Lower leg skin (tissue), 4 donors: ENCODE results near the gene NETO2. TPM values are rescaled to one million over a fixed set of nuclear protein-coding genes. Genes with fewer than 3 reads are reported as not detected.

Experiments
- DNase-seq, 2 donors: peaks; one replicate each; pipeline ENCODE4 v3.0.0-alpha.2; 2019; ENCODE audit warnings: low spot score in 2 of 2
- H3K4me3 ChIP-seq: fragments of 200-600 bp; sonication (generic); 2 replicates; pipeline ENCODE4 v1.5.1; 2017; ENCODE audit warnings: mild to moderate bottlenecking, low read depth; ENCODE audit not compliant: poor library complexity, severe bottlenecking
- POLR2A ChIP-seq, 2 donors: fragments of 450-650 bp; IDR thresholded peaks; one replicate each; pipeline ENCODE4 v1.6.1; 2016 to 2017; ENCODE audit warnings: antibody characterized with exemption in 2 of 2, mild to moderate bottlenecking in 1 of 2, moderate library complexity in 1 of 2
- WGBS, 2 donors: methylation state at CpG; one replicate each; pipeline ENCODE4 v1.1.5; 2018; 5-methylcytosine and 5-hydroxymethylcytosine counted together
- intact Hi-C: fragments of 100-400 bp; cut with DNase I; formaldehyde crosslinking; loops from one replicate; pipeline ENCODE4 v1.15.0; 2023; ENCODE audit warnings: low total_unique reads
- total RNA-seq, 4 donors: library from RNA; depleted of rRNA; stranded (reverse); fragments of >200 nt; gene quantifications; one replicate each; pipeline ENCODE4 v1.1.0, GENCODE V29; 2016
- TF ChIP-seq, protein P1 (sequence below), 3 donors: fragments of 450-650 bp; IDR thresholded peaks; one replicate each; pipeline ENCODE4 v1.5.1; 2016; ENCODE audit warnings: antibody characterized with exemption in 3 of 3, mild to moderate bottlenecking in 3 of 3, moderate library complexity in 2 of 3

Gene NETO2
- total RNA-seq, 4 donors from 2014 or later, result 0.37 to 2.2 (median 1.1) TPM; not detected in 1

DNA sequence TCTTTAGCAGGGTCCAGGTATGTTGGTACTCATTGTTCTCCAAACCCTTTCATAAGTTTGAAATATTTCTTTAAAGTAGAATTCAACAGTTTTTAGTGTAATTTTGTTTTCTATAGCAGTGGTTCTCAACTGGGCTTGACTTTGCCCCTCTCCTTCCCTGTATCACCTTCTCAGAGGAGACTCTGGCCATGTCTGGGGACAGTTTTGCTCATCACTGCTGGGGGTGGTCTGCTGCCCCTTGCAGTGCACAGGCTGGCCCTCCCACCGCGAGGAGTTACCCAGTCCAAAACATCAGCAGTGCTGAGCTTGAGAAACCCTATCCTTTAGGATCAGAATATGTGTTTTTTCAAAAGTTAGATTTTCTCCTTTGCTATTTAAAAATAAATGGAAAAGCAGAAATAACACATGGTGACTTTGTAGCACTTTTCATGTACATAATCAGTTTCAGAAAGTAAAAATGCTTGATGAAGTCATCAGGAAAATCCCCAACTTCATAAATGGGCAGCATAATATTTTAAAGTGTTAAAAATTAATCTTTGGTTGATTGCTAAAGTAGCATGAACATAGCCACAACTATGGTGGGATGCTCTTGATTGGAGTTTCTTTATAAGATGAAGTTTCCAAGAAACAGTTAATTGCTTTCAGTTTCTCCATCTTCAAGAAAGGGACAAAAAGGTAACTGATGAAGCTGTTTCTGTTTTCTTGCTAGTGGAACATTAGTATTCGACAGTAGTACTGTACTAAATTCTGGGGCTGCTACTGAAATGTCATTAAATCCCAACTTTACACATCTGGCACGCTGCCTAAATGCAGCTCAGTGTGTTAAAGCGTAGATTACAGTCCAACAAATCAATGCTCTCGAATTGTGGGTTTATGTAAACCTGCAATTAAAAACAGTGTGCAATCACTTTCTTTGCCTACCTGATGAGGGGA lies 70.3 kb downstream of the NETO2 start:
- WGBS, 2 donors, result 59 to 69% methylated on average over 6 of the region's 6 CpGs
- intact Hi-C loops, result no loop called here
- TF ChIP-seq POLR2A (IDR thresholded peaks at IDR 0.05), result no peak
- TF ChIP-seq, protein P1, sequence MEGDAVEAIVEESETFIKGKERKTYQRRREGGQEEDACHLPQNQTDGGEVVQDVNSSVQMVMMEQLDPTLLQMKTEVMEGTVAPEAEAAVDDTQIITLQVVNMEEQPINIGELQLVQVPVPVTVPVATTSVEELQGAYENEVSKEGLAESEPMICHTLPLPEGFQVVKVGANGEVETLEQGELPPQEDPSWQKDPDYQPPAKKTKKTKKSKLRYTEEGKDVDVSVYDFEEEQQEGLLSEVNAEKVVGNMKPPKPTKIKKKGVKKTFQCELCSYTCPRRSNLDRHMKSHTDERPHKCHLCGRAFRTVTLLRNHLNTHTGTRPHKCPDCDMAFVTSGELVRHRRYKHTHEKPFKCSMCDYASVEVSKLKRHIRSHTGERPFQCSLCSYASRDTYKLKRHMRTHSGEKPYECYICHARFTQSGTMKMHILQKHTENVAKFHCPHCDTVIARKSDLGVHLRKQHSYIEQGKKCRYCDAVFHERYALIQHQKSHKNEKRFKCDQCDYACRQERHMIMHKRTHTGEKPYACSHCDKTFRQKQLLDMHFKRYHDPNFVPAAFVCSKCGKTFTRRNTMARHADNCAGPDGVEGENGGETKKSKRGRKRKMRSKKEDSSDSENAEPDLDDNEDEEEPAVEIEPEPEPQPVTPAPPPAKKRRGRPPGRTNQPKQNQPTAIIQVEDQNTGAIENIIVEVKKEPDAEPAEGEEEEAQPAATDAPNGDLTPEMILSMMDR (IDR thresholded peaks at IDR 0.05), result no peak
- no peak for DNase-seq
- no peak overlapping the region for H3K4me3 ChIP-seq

DNA sequence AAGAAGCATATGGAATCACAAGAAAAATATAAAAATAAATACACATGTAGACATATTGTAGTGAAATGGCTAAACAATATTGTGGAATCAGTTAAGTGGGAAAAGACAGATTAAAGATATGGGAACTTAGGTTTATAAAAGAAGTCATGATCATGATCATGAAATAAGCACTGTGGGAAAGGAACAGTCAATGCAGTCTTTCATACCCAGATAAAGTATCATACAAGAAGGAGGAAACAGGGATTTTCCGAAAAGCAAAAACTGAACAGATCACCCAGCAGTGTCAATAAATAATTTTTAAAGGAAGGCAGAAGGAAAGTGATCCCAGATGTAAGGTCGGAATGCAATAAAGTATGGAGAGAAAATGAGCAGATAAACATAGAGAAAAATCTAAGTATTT lies 71.6 kb downstream of the NETO2 start:
- no peak overlapping the region for H3K4me3 ChIP-seq
- TF ChIP-seq POLR2A (IDR thresholded peaks at IDR 0.05), result no peak
- TF ChIP-seq, protein P1 (IDR thresholded peaks at IDR 0.05), result no peak
- intact Hi-C loops, result no loop called here
- WGBS, 2 donors, result 62 to 81% methylated on average over 2 of the region's 2 CpGs
- DNase-seq, result no peak

DNA sequence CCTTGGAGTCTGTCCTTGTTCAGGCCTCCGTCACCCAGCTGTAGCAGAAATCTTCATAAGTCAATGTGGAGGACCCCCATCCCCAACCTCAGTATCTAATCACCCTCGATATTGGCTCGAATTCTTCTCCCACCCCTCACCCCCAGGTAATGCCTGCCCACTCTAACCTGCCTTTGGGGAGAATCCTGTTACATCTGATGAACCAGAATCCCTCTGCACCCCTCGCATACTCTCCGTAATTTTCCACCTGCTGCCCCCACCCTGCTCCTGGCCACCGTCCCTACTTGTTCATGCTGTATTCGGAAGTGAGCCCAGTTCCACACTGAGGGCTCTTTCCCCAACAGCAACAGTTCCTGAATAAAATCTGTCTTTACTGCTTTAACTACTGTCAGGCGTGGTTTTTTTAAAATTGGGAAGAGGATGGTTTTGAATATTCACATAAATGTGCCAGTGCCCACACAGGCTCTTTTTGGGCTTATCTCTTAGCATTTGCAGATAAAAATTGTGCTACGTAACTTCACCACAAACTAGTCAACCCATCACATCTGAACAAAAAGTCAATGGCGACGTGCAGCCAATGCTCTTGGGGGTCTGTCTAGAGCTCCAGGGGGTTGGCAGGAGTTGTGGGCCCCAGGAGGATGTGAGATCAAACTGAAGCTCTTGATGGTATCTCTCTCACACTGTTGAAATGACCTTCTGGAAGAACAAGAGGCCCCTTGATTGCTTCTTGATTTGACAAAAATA lies 73.7 kb downstream of the NETO2 start:
- peak in 1 of 2 donors; percentile 79 for DNase-seq
- WGBS, 2 donors, result 85% methylated on average over 11 of the region's 11 CpGs
- TF ChIP-seq POLR2A (IDR thresholded peaks at IDR 0.05), result no peak
- TF ChIP-seq, protein P1 (IDR thresholded peaks at IDR 0.05), result no peak
- no peak overlapping the region for H3K4me3 ChIP-seq
- intact Hi-C loops, result no loop called here

DNA sequence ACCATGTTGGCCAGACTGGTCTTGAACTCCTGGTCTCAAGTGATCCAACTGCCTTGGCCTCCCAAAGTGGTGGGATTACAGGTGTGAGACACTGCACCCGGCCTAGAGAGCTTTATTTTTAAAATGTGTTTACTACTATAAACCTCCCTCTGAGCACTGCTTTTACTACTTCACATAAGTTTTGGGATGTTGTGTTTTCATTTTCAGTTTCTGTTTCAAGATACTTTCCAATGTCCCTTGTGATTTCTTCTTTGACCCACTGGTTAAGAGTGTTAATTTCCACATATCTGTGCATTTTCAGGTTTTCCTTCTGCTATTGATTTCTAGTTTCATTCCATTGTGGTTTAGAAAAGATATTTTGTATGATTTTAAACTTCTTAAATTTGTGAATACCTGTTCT lies 74.4 kb downstream of the NETO2 start:
- peak in 1 of 2 donors; percentile 31 for DNase-seq
- no peak overlapping the region for H3K4me3 ChIP-seq
- intact Hi-C loops, result no loop called here
- TF ChIP-seq, protein P1 (IDR thresholded peaks at IDR 0.05), result no peak
- TF ChIP-seq POLR2A (IDR thresholded peaks at IDR 0.05), result no peak
- 82 to 92% methylated on average over 1 of the region's 1 CpG for WGBS, 2 donors

DNA sequence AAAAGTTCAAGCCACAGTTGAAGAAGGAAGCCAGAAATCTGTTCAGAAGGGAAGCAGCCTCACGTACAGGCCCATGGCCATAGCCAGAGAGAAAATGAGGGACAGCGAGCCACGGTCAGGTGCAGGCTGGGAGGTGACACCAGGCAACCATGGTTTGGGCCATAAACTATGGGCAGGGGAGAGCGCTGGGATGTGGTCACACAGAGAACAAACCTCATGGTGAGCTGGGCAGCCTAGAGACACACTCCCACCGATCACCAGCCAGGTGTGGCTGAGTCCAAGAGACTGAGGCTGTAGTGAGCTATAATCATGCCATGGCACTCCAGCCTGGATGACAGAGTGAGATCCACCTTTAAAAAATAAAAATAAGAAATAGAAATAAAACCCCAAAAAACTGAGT lies 76.5 kb downstream of the NETO2 start:
- DNase-seq, result peak in 1 of 2 donors; percentile 32
- TF ChIP-seq POLR2A (IDR thresholded peaks at IDR 0.05), result no peak
- TF ChIP-seq, protein P1 (IDR thresholded peaks at IDR 0.05), result no peak
- intact Hi-C loops, result no loop called here
- WGBS, 2 donors, result 88 to 90% methylated on average over 5 of the region's 5 CpGs
- H3K4me3 ChIP-seq, result no peak overlapping the region
